Measurements from ENCODE around the gene CHRM1. TPM values are rescaled to one million over a fixed set of nuclear protein-coding genes. Genes with fewer than 3 reads are reported as not detected.

CHRM1 gene
- total and polyA plus RNA-seq, 8 donors, result 0.12 to 19.4 (median 2.5) TPM; not detected in 2

- no peak for DNase-seq
- Histone ChIP-seq H3K4me3 (no peak overlapping the region), H3K27me3 (peaks cover 14 to 49% (median 30%) of the 10 kb centered on the region in 3 donors), H3K4me1 (peaks cover 22 to 40% (median 29%) of the 10 kb centered on the region in 4 donors), H3K36me3 (no peaks in the 10 kb centered on the region), H3K9me3 (no peaks in the 10 kb centered on the region), H3K27ac (no peak overlapping the region)
- intact Hi-C loops (cut with DNase I; ENCODE audit: low total_unique reads), result no loop called here
- TF ChIP-seq POLR2A (IDR thresholded peaks at IDR 0.05) (no peak), POLR2AphosphoS5 (IDR thresholded peaks at IDR 0.05) (no peak), CTCF (IDR thresholded peaks at IDR 0.05) (no peak), EP300 (IDR thresholded peaks at IDR 0.05) (no peak)
- WGBS, 5 donors, result 46 to 58% (median 52%) methylated on average over 8 to 11 of the region's 11 CpGs
Observed at GRCh38 chr11:62919898-62920640, 1.1 kb downstream of the CHRM1 start.

- intact Hi-C loops (cut with DNase I; ENCODE audit: low total_unique reads), result no loop called here
- no peak overlapping the region for H3K27ac ChIP-seq
- no peak overlapping the region for H3K4me3 ChIP-seq
- 91 to 96% (median 93%) methylated on average over 10 of the region's 10 CpGs for WGBS, 5 donors
- no peaks in the 10 kb centered on the region for H3K36me3 ChIP-seq
- TF ChIP-seq EP300 (IDR thresholded peaks at IDR 0.05) (no peak), CTCF (IDR thresholded peaks at IDR 0.05) (no peak), POLR2AphosphoS5 (IDR thresholded peaks at IDR 0.05) (no peak)
- no peaks in the 10 kb centered on the region for H3K9me3 ChIP-seq
- H3K4me1 ChIP-seq, result peaks cover 22 to 40% (median 29%) of the 10 kb centered on the region in 4 donors
- DNase-seq, result no peak
- H3K27me3 ChIP-seq, result peaks cover 14 to 43% (median 25%) of the 10 kb centered on the region in 3 donors
Observed at GRCh38 chr11:62919476-62919875, 1.7 kb downstream of the CHRM1 start.

GRCh38 chr11:62918531-62918930, 2.6 kb downstream of the CHRM1 start:
- H3K36me3 ChIP-seq, result no peaks in the 10 kb centered on the region
- no peak for DNase-seq
- intact Hi-C loops (cut with DNase I; ENCODE audit: low total_unique reads), result no loop called here
- no peak overlapping the region for H3K27ac ChIP-seq
- no peaks in the 10 kb centered on the region for H3K9me3 ChIP-seq
- 55 to 74% (median 69%) methylated on average over 5 of the region's 5 CpGs for WGBS, 5 donors
- no peak overlapping the region for H3K4me3 ChIP-seq
- TF ChIP-seq EP300 (IDR thresholded peaks at IDR 0.05) (no peak), POLR2A (IDR thresholded peaks at IDR 0.05) (no peak), CTCF (IDR thresholded peaks at IDR 0.05) (no peak), POLR2AphosphoS5 (IDR thresholded peaks at IDR 0.05) (no peak)
- peaks cover 15 to 33% (median 22%) of the 10 kb centered on the region in 4 donors for H3K4me1 ChIP-seq
- peaks cover 12 to 33% (median 18%) of the 10 kb centered on the region in 3 donors for H3K27me3 ChIP-seq

GRCh38 chr11:62917906-62918502, 3.2 kb downstream of the CHRM1 start:
- Histone ChIP-seq H3K27me3 (peaks cover 7 to 28% (median 13%) of the 10 kb centered on the region in 3 donors), H3K4me3 (no peak overlapping the region), H3K27ac (no peak overlapping the region), H3K4me1 (peaks cover 12 to 28% (median 17%) of the 10 kb centered on the region in 4 donors), H3K36me3 (no peaks in the 10 kb centered on the region), H3K9me3 (no peaks in the 10 kb centered on the region)
- intact Hi-C loops (cut with DNase I; ENCODE audit: low total_unique reads), result no loop called here
- no peak for TF ChIP-seq POLR2A (IDR thresholded peaks at IDR 0.05)
- no peak for DNase-seq
- 87 to 93% (median 90%) methylated on average over 11 of the region's 11 CpGs for WGBS, 5 donors

- no peak overlapping the region for H3K27ac ChIP-seq
- DNase-seq, result no peak
- no peaks in the 10 kb centered on the region for H3K36me3 ChIP-seq
- H3K4me1 ChIP-seq, result peaks cover 5 to 6% (median 5%) of the 10 kb centered on the region in 4 donors
- 79 to 100% (median 91%) methylated on average over 1 of the region's 1 CpG for WGBS, 5 donors
- intact Hi-C loops (cut with DNase I; ENCODE audit: low total_unique reads), result no loop called here
- H3K9me3 ChIP-seq, result no peaks in the 10 kb centered on the region
- TF ChIP-seq POLR2AphosphoS5 (IDR thresholded peaks at IDR 0.05), result no peak
- no peaks in the 10 kb centered on the region for H3K27me3 ChIP-seq
- no peak overlapping the region for H3K4me3 ChIP-seq
Observed at GRCh38 chr11:62914416-62914815, 6.7 kb downstream of the CHRM1 start.

Measured in stomach (tissue), 9 donors.